ENCODE measurements around the gene PEDS1.
"Not testable (repeated sequence)": the region's sequence is repeated elsewhere in the genome, so short reads cannot be mapped to it uniquely, and the experiment has no call there.

PEDS1 gene

GRCh38 chr20:50113420-50114224, 39.9 kb downstream of the PEDS1 start:
- no peak for DNase-seq (ENCODE audit: low read depth in 2 of 2)

- peak; percentile 80 to 81 for DNase-seq (ENCODE audit: low read depth in 2 of 2)
Observed at GRCh38 chr20:50112512-50113419, 40.8 kb downstream of the PEDS1 start, which contains the start of gene UBE2V1. Gene UBE2V1 (minus strand): TSS chr20:50113150. CDS start chr20:50113128, 22 bp downstream.

- DNase-seq (ENCODE audit: low read depth in 2 of 2): no peak
Observed at GRCh38 chr20:50111829-50112495, 41.6 kb downstream of the PEDS1 start.

GRCh38 chr20:50111120-50111828, 42.2 kb downstream of the PEDS1 start:
- peak in 1 of 2 experiments; percentile 48 for DNase-seq (ENCODE audit: low read depth in 2 of 2)

GRCh38 chr20:50110141-50111047, 43.1 kb downstream of the PEDS1 start:
- DNase-seq (ENCODE audit: low read depth in 2 of 2): no peak

- DNase-seq (ENCODE audit: low read depth in 2 of 2): no peak
Observed at GRCh38 chr20:50108556-50109235, 44.8 kb downstream of the PEDS1 start.

GRCh38 chr20:50107796-50108331, 45.7 kb downstream of the PEDS1 start:
- DNase-seq (ENCODE audit: low read depth in 2 of 2): no peak

GRCh38 chr20:50107086-50107660, 46.4 kb downstream of the PEDS1 start:
- DNase-seq (ENCODE audit: low read depth in 2 of 2): no peak

- DNase-seq (ENCODE audit: low read depth in 2 of 2): not testable (repeated sequence)
Observed at GRCh38 chr20:50106669-50107068, 46.9 kb downstream of the PEDS1 start.
